ENCODE measurements around the gene TSTD2.
"Not testable (repeated sequence)": the region's sequence is repeated elsewhere in the genome, so short reads cannot be mapped to it uniquely, and the experiment has no call there.

DNA sequence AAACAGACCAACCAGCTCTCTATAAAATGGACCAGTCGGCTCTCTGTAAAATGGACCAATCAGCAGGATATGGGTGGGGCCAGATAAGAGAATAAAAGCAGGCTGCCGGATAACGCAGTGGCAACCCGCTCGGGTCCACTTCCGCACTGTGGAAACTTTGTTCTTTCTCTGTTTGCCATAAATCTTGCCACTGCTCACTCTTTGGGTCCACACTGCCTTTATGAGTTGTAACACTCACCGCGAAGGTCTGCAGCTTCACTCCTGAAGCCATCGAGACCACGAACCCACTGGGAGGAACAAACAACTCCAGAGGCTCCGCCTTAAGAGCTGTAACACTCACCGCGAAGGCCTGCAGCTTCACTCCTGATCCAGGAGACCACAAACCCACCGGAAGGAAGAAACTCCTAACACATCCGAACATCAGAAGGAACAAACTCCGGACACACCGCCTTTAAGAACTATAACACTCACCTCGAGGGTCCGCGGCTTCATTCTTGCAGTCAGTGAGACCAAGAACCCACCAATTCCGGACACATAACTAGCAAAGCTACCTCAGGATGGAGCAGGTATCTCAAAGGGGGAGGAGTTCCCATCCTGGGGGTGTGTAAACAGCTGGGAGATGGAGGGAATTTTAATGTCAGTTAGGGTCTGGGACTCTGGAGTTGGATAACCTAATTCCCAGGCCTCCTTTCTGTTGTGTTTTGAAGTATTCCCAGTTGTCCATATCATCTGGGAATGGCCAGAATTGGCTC, 58.1 kb downstream of the TSTD2 start:
- not testable (repeated sequence) for TF ChIP-seq CTCF, POLR2A (IDR thresholded peaks at IDR 0.05)
